ENCODE data around the gene ERG. TPM values are rescaled to one million over a fixed set of nuclear protein-coding genes. Genes with fewer than 3 reads are reported as not detected.

ERG gene
- total RNA-seq, 1 experiment from 2014 or later = not detected

DNA sequence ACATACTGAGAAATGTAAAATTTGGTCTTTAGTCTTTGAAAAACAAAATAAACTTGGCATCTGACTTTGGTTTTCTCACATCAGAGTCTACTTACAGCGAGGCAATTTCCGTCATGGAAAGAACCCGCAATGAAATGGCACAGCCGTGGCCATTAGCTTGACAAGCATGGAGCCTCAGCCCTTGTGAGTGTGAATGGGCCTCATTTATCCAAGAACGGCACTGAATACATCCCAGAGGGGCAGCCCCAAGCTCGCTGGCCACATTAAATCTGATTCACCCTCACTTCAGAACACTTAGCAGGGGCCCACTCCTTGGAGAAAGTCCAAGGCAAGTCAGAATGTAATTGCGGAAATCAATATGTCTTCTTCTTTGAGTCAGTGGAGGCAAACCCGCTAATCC is 64.8 kb downstream of the ERG start:
- POLR2A ChIA-PET (ENCODE audit: unreplicated experiment) = no interaction called here
- Histone ChIP-seq H2AFZ (ENCODE audit: low read length) (no peak overlapping the region), H3K9me3 (ENCODE audit: low read length) (no peaks in the 10 kb centered on the region), H3K4me2 (ENCODE audit: low read length) (no peak overlapping the region), H3K4me1 (ENCODE audit: insufficient read depth, low read length) (no peaks in the 10 kb centered on the region; the same call in 1 of the 2 replicates), H3K36me3 (ENCODE audit: low read depth, low read length) (no peaks in the 10 kb centered on the region), H3K27ac (ENCODE audit: low read length) (no peak overlapping the region), H3K9me2 (replicated peaks; ENCODE audit: low read length) (no peaks in the 10 kb centered on the region), H3F3A (ENCODE audit: low read length, unreplicated experiment) (no peaks in the 10 kb centered on the region), H4K20me1 (ENCODE audit: low read length) (no peaks in the 10 kb centered on the region), H3K79me2 (ENCODE audit: low read length) (no peaks in the 10 kb centered on the region), H3K27me3 (ENCODE audit: low read length) (no peaks in the 10 kb centered on the region), H3K4me3 (ENCODE audit: low read length) (no peak overlapping the region), H3K9ac (ENCODE audit: low read length) (no peak overlapping the region)
- no peak for DNase-seq
- BruUV-seq (replicated peaks) = no TSS peak
- TF ChIP-seq EZH2phosphoT487 (IDR thresholded peaks at IDR 0.05; ENCODE audit: borderline replicate concordance, low read length) = no peak
- TF ChIP-seq CTCF (conservative IDR thresholded peaks at IDR 0.05; ENCODE audit: low read depth, low read length) = no peak
- no peak for ATAC-seq
- intact Hi-C loops (cut with micrococcal nuclease) = no loop called here
- CTCF ChIA-PET = no interaction called here

- Histone ChIP-seq H3K4me3 (ENCODE audit: low read length) (no peak overlapping the region), H3K9me3 (ENCODE audit: low read length) (no peaks in the 10 kb centered on the region), H3K36me3 (ENCODE audit: low read depth, low read length) (no peaks in the 10 kb centered on the region), H3K9me2 (replicated peaks; ENCODE audit: low read length) (no peaks in the 10 kb centered on the region), H3K79me2 (ENCODE audit: low read length) (no peaks in the 10 kb centered on the region), H3K9ac (ENCODE audit: low read length) (no peak overlapping the region), H2AFZ (ENCODE audit: low read length) (no peak overlapping the region), H4K20me1 (ENCODE audit: low read length) (no peaks in the 10 kb centered on the region), H3K4me1 (ENCODE audit: insufficient read depth, low read length) (no peaks in the 10 kb centered on the region; the same call in 1 of the 2 replicates), H3K4me2 (ENCODE audit: low read length) (no peak overlapping the region), H3K27ac (ENCODE audit: low read length) (no peak overlapping the region), H3F3A (ENCODE audit: low read length, unreplicated experiment) (no peaks in the 10 kb centered on the region), H3K27me3 (ENCODE audit: low read length) (peaks cover 10% of the 10 kb centered on the region)
- ATAC-seq = no peak
- no TSS peak for BruUV-seq (replicated peaks)
- TF ChIP-seq EZH2phosphoT487 (IDR thresholded peaks at IDR 0.05; ENCODE audit: borderline replicate concordance, low read length) (no peak), CTCF (conservative IDR thresholded peaks at IDR 0.05; ENCODE audit: low read depth, low read length) (no peak), EZH2 (IDR thresholded peaks at IDR 0.05; ENCODE audit: low read length, unreplicated experiment) (no peak)
- no peak for DNase-seq
- intact Hi-C loops (cut with micrococcal nuclease) = no loop called here
- ChIA-PET POLR2A (ENCODE audit: unreplicated experiment) (no interaction called here), CTCF (interaction anchor here (0.5 kb wide), 1 partner anchor 1079 kb away, joined by 18 read pairs; no protein-coding TSS in a partner anchor)
These were observed 67.8 kb downstream of the ERG start for GRCh38 chr21:38430401-38430984.

- H3K4me3 ChIP-seq (ENCODE audit: low read length) = no peak overlapping the region
- no TSS peak for BruUV-seq (replicated peaks)
These were observed 69.3 kb downstream of the ERG start for GRCh38 chr21:38429011-38429410.

More at GRCh38 chr21:38429011-38429410, 69.3 kb downstream of the ERG start:
- H3K27ac ChIP-seq (ENCODE audit: low read length) = no peak overlapping the region
- no peaks in the 10 kb centered on the region for H3K9me3 ChIP-seq (ENCODE audit: low read length)
- no peaks in the 10 kb centered on the region for H3K36me3 ChIP-seq (ENCODE audit: low read depth, low read length)
- no peak overlapping the region for H3K4me2 ChIP-seq (ENCODE audit: low read length)
- no peaks in the 10 kb centered on the region for H3K4me1 ChIP-seq (ENCODE audit: insufficient read depth, low read length)
- H3K9me2 ChIP-seq (replicated peaks; ENCODE audit: low read length) = no peaks in the 10 kb centered on the region
- no peaks in the 10 kb centered on the region for H3F3A ChIP-seq (ENCODE audit: low read length, unreplicated experiment)
- H3K9ac ChIP-seq (ENCODE audit: low read length) = no peak overlapping the region
- CTCF ChIA-PET = no interaction called here
- no peaks in the 10 kb centered on the region for H4K20me1 ChIP-seq (ENCODE audit: low read length)
- no peaks in the 10 kb centered on the region for H3K79me2 ChIP-seq (ENCODE audit: low read length)
- no peak overlapping the region for H2AFZ ChIP-seq (ENCODE audit: low read length)
- TF ChIP-seq CTCF (conservative IDR thresholded peaks at IDR 0.05; ENCODE audit: low read depth, low read length) (no peak), EZH2phosphoT487 (IDR thresholded peaks at IDR 0.05; ENCODE audit: borderline replicate concordance, low read length) (no peak), EZH2 (IDR thresholded peaks at IDR 0.05; ENCODE audit: low read length, unreplicated experiment) (no peak)
- peaks cover 24% of the 10 kb centered on the region for H3K27me3 ChIP-seq (ENCODE audit: low read length)
- ATAC-seq = no peak
- intact Hi-C loops (cut with micrococcal nuclease) = no loop called here
- no peak for DNase-seq
- POLR2A ChIA-PET (ENCODE audit: unreplicated experiment) = no interaction called here
